ENCODE results near the gene CD101. TPM values are rescaled to one million over a fixed set of nuclear protein-coding genes. Genes with fewer than 3 reads are reported as not detected.
A peak's percentile ranks its signal among the peaks of the same experiment; 100 is the strongest.

The CD101 gene
- total RNA-seq, 2 donors from 2014 or later, result 2.0 to 3.0 TPM

- H3K27ac Mint-ChIP-seq, result no peak overlapping the region
- H3K9me3 Mint-ChIP-seq, result no peaks in the 10 kb centered on the region
- ATAC-seq (replicated peaks in 1 of 2), result no peak
- peaks cover 11% of the 10 kb centered on the region for H3K4me1 Mint-ChIP-seq (ENCODE audit: low read depth)
- no peaks in the 10 kb centered on the region for H3K36me3 Mint-ChIP-seq (ENCODE audit: insufficient read depth in 2 of 2)
- no peaks in the 10 kb centered on the region for H3K27me3 Mint-ChIP-seq (ENCODE audit: low read depth)
- DNase-seq, result no peak
- no peak overlapping the region for H3K4me3 Mint-ChIP-seq
These were observed 30.7 kb downstream of the CD101 start for GRCh38 chr1:117032266-117032665.

- no peaks in the 10 kb centered on the region for H3K36me3 Mint-ChIP-seq (ENCODE audit: insufficient read depth in 2 of 2)
- no peaks in the 10 kb centered on the region for H3K27me3 Mint-ChIP-seq (ENCODE audit: low read depth)
- H3K9me3 Mint-ChIP-seq, result no peaks in the 10 kb centered on the region
- ATAC-seq (replicated peaks in 1 of 2), result no peak
- H3K27ac Mint-ChIP-seq, result no peak overlapping the region
- DNase-seq, result no peak
- peaks cover 11% of the 10 kb centered on the region for H3K4me1 Mint-ChIP-seq (ENCODE audit: low read depth)
- no peak overlapping the region for H3K4me3 Mint-ChIP-seq
These were observed 31.4 kb downstream of the CD101 start for GRCh38 chr1:117032681-117033539.

GRCh38 chr1:117033772-117034171 is 32.2 kb downstream of the CD101 start:
- H3K27ac Mint-ChIP-seq, result no peak overlapping the region

DNA sequence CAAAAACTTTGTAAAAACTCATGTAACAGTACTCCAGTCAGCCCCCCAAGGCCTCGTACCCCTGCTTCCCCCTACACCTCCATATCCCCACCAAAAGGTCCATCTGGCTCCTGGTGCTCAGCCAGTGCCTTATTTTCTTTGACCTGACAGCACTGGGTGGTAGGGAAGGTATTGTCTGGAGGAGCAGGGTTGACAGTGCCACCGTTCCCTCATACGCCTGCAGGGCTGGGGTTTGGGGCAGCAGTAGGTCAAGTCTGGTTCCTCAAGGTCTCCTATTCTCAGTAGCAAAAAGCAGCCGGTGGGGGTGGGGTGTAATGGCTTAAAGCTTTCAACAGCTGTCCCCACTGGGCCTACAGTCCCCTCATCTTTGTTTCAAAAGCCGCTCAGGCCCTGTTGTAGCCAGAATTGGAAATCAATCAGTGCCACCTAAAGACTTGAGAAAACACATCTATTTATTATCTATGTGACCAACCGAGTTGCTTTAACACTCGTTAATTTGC is 33.3 kb downstream of the CD101 start:
- no peaks in the 10 kb centered on the region for H3K9me3 Mint-ChIP-seq
- H3K27me3 Mint-ChIP-seq (ENCODE audit: low read depth), result no peaks in the 10 kb centered on the region
- DNase-seq (no peak), ATAC-seq (replicated peaks in 1 of 2) (no peak)
- peaks cover 10% of the 10 kb centered on the region for H3K4me1 Mint-ChIP-seq (ENCODE audit: low read depth)
- H3K4me3 Mint-ChIP-seq, result no peak overlapping the region
- no peak overlapping the region for H3K27ac Mint-ChIP-seq
- no peaks in the 10 kb centered on the region for H3K36me3 Mint-ChIP-seq (ENCODE audit: insufficient read depth in 2 of 2)

More at GRCh38 chr1:117033772-117034171, 32.2 kb downstream of the CD101 start:
- H3K4me3 Mint-ChIP-seq, result no peak overlapping the region
- H3K9me3 Mint-ChIP-seq, result no peaks in the 10 kb centered on the region
- ATAC-seq (replicated peaks in 1 of 2), result no peak
- DNase-seq, result no peak
- H3K27me3 Mint-ChIP-seq (ENCODE audit: low read depth), result no peaks in the 10 kb centered on the region
- no peaks in the 10 kb centered on the region for H3K36me3 Mint-ChIP-seq (ENCODE audit: insufficient read depth in 2 of 2)
- H3K4me1 Mint-ChIP-seq (ENCODE audit: low read depth), result peaks cover 11% of the 10 kb centered on the region

DNA sequence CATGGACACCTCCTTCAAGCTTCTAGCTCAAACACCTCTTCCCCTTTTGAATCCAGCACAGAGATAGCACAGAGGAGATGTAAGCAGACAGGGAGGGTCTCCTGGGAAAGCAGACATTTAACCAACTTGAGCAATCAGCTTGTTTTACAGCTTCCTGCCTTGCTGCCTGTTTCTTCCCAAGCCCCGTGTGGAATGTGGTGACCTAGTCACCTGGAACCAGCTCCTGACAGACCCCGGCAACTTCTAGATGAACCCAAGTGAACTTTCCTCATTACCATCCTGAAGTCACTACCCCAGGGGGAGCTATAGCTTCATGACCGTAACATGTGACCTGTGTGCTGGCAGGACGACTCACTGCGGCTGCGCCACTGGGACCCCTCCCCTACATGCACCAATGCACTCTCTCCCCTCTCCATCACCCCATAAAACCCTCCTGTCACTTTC is 34.5 kb downstream of the CD101 start:
- H3K27me3 Mint-ChIP-seq (ENCODE audit: low read depth), result no peaks in the 10 kb centered on the region
- ATAC-seq (replicated peaks in 1 of 2), result no peak

DNA sequence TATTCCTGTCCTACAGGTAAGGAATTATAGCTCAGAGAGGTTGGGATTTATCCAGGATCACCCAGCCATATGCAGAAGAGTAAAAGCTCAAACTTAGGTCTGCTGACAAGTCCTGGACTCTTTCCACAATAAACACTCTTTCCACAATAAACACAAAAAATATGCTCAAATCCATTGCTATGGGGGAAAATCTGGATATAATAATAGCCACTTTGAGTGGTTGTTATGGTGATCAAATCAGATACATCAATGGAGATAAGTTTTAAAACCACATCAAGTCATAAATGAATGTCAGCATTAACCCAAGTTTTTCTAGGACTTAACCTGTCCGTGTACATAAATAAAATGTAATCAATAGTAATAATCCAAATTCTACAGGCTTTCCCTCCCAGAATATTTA is 36.2 kb downstream of the CD101 start:
- H3K4me1 Mint-ChIP-seq (ENCODE audit: low read depth), result no peaks in the 10 kb centered on the region
- no peak overlapping the region for H3K27ac Mint-ChIP-seq
- no peak overlapping the region for H3K4me3 Mint-ChIP-seq
- peaks cover 2% of the 10 kb centered on the region in 2 donors for H3K9me3 Mint-ChIP-seq
- H3K36me3 Mint-ChIP-seq (ENCODE audit: insufficient read depth in 2 of 2), result peaks cover 0 to 2% of the 10 kb centered on the region in 2 donors
- no peak for DNase-seq
- no peaks in the 10 kb centered on the region for H3K27me3 Mint-ChIP-seq (ENCODE audit: low read depth)
- no peak for ATAC-seq (replicated peaks in 1 of 2)

More for the DNA sequence above, 34.5 kb downstream of the CD101 start:
- Mint-ChIP-seq H3K4me3 (no peak overlapping the region), H3K27ac (no peak overlapping the region), H3K9me3 (no peaks in the 10 kb centered on the region), H3K36me3 (ENCODE audit: insufficient read depth in 2 of 2) (no peaks in the 10 kb centered on the region), H3K4me1 (ENCODE audit: low read depth) (no peaks in the 10 kb centered on the region)
- DNase-seq, result no peak

GRCh38 chr1:117038236-117038635 is 36.7 kb downstream of the CD101 start:
- DNase-seq (no peak), ATAC-seq (replicated peaks in 1 of 2) (no peak)
- Mint-ChIP-seq H3K27me3 (ENCODE audit: low read depth) (no peaks in the 10 kb centered on the region), H3K4me1 (ENCODE audit: low read depth) (no peaks in the 10 kb centered on the region), H3K9me3 (peaks cover 2% of the 10 kb centered on the region in 2 donors), H3K27ac (no peak overlapping the region), H3K4me3 (no peak overlapping the region), H3K36me3 (ENCODE audit: insufficient read depth in 2 of 2) (peaks cover 0 to 2% of the 10 kb centered on the region in 2 donors)

GRCh38 chr1:117044217-117044616 is 42.7 kb downstream of the CD101 start:
- Mint-ChIP-seq H3K27ac (no peak overlapping the region), H3K27me3 (ENCODE audit: low read depth) (no peaks in the 10 kb centered on the region), H3K9me3 (peaks cover 2% of the 10 kb centered on the region in 2 donors), H3K36me3 (ENCODE audit: insufficient read depth in 2 of 2) (peaks cover 2 to 3% of the 10 kb centered on the region in 2 donors), H3K4me3 (no peak overlapping the region), H3K4me1 (ENCODE audit: low read depth) (peaks cover 11% of the 10 kb centered on the region)
- DNase-seq (no peak), ATAC-seq (replicated peaks in 1 of 2) (no peak)

DNA sequence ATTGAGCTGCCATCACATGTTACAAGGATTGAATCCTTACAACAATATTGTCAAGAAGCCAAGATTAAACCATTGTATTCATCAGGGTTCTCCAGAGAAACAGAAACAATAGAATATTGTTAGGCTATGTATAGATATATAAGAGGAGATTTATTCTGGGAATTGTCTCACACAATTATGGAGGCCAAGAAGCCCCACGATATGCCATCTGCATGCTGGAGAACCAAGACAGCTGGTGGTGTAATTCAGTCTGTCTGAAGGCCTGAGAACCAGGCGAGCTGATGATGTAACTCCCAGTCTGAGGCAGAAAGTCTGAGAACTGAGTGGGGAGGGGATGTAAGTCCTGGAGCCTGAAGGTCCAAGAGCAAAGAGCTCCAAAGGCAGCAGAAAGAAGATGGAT is 44.1 kb downstream of the CD101 start:
- DNase-seq (no peak), ATAC-seq (replicated peaks in 1 of 2) (no peak)
- Mint-ChIP-seq H3K9me3 (peaks cover 2% of the 10 kb centered on the region in 2 donors), H3K36me3 (ENCODE audit: insufficient read depth in 2 of 2) (peaks cover 3 to 11% of the 10 kb centered on the region in 2 donors), H3K27ac (no peak overlapping the region), H3K4me3 (no peak overlapping the region), H3K4me1 (ENCODE audit: low read depth) (peaks cover 25% of the 10 kb centered on the region), H3K27me3 (ENCODE audit: low read depth) (no peaks in the 10 kb centered on the region)

DNA sequence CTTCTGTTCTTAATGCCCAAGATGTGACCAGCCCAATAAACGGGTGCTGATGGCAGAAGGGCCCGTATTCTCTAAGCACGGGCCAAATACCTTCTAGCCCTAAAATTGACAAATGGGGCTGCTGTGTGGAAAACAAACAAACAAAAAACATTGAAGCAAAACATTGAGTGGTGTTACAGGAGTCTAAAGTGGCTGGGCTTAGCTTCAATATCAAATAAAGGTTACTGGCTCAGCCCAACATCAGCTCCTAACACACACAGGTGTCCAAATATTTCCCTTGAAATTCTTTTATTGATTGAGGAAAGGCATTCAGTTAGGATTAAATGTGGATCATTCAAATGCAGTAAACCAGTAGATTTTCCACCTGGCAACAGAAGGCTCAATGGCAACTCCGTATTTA is 45.2 kb downstream of the CD101 start:
- Mint-ChIP-seq H3K27ac (no peak overlapping the region), H3K27me3 (ENCODE audit: low read depth) (no peaks in the 10 kb centered on the region), H3K9me3 (no peaks in the 10 kb centered on the region), H3K4me1 (ENCODE audit: low read depth) (peaks cover 35% of the 10 kb centered on the region), H3K36me3 (ENCODE audit: insufficient read depth in 2 of 2) (peaks cover 2 to 11% of the 10 kb centered on the region in 2 donors), H3K4me3 (no peak overlapping the region)
- DNase-seq (no peak), ATAC-seq (replicated peaks in 1 of 2) (no peak)

DNA sequence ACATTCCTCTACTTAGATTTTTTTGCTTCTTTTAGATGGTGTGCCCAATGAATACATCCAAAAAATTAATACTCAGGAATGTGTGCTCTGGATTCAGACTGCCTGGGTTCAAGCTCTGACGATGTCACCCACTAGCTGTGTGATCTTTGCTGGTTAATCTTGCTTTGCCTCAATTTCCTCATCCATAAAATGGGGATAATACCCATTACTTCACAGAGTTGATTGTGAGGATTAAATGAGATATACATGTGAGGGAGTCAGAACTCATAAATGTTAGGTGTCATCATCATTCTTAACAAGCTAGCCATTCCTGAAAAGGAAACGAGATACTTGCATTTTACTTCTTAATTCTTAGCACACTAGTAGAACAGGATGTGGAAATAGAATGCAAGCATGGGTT is 45.7 kb downstream of the CD101 start:
- Mint-ChIP-seq H3K27me3 (ENCODE audit: low read depth) (no peaks in the 10 kb centered on the region), H3K36me3 (ENCODE audit: insufficient read depth in 2 of 2) (peaks cover 2 to 11% of the 10 kb centered on the region in 2 donors), H3K27ac (no peak overlapping the region), H3K9me3 (no peaks in the 10 kb centered on the region), H3K4me1 (ENCODE audit: low read depth) (peaks cover 40% of the 10 kb centered on the region), H3K4me3 (no peak overlapping the region)
- ATAC-seq (replicated peaks in 1 of 2), result no peak
- DNase-seq, result no peak

DNA sequence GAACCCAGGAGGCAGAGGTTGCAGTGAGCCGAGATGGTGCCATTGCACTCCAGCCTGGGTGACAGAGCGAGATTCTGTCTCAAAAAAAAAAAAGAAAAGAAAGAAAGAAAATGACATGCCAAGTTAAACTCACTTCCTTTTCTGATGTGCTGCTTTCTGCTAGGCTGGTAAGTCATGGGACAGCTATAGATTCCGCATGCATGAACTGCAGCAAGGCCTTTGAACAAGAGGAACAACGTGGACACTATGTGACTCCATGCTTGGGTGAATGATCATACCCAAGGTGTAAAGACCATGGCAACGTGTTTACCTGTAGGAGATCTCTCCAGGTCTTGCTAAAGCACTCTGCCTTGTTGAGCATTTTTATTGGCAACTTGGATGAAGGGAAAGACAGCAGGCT is 48.3 kb downstream of the CD101 start:
- peaks cover 49% of the 10 kb centered on the region for H3K4me1 Mint-ChIP-seq (ENCODE audit: low read depth)
- no peaks in the 10 kb centered on the region for H3K9me3 Mint-ChIP-seq
- no peak for DNase-seq
- H3K36me3 Mint-ChIP-seq (ENCODE audit: insufficient read depth in 2 of 2), result peaks cover 3 to 11% of the 10 kb centered on the region in 2 donors
- H3K4me3 Mint-ChIP-seq, result peak overlapping the region; percentile 4 to 16
- no peak for ATAC-seq (replicated peaks in 1 of 2)
- H3K27ac Mint-ChIP-seq, result peak overlapping the region; percentile 19
- no peaks in the 10 kb centered on the region for H3K27me3 Mint-ChIP-seq (ENCODE audit: low read depth)

DNA sequence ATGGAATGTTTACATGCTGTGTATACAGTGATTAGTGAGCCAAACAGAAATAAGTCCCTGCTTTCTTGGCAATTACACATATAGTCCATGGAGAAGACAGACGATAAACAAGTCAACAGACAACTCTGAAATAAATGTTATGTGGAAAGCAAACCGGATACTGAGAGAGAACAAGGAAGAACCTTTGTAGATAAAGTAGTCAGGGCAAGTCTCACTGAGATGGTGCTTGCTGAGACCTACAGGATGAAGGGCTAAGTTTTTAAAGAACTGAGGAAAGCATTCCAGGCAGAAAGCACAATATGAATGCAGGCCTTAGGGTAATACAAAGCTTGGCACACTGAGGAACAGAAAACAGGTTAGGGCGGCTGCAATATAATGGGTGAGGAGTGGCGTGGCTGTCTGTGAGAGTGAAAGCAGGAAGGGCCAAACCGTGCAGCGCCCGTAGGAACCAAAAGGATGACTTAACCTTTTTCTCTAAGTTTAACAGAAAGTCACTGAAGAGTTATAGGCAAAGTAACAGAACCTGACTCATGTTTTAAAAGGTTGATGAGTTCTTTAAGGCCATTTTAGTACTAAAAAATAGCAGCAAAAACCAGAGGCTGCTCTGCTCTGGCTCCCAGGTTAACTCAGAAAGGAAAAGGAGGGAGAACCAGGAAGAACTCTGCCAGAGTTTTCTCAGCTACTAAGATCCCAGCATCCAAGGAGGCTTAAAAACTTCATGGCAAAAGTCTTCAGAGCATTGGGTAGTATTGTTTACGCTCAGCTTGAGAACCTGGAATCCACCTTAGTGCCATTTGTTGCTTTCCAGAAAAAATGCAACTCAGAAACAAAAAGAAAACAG is 49.9 kb downstream of the CD101 start:
- ATAC-seq (replicated peaks in 1 of 2), result peak; percentile 68 to 73
- no peaks in the 10 kb centered on the region for H3K27me3 Mint-ChIP-seq (ENCODE audit: low read depth)
- H3K27ac Mint-ChIP-seq, result peak overlapping the region; percentile 93
- no peaks in the 10 kb centered on the region for H3K9me3 Mint-ChIP-seq
- peak overlapping the region; percentile 78 to 87 for H3K4me3 Mint-ChIP-seq
- peak; percentile 45 to 46 for DNase-seq
- peaks cover 3 to 15% of the 10 kb centered on the region in 2 donors for H3K36me3 Mint-ChIP-seq (ENCODE audit: insufficient read depth in 2 of 2)
- peaks cover 58% of the 10 kb centered on the region for H3K4me1 Mint-ChIP-seq (ENCODE audit: low read depth)
